GM23338 (cell line): ENCODE data around the gene OR4K13. TPM values are rescaled to one million over a fixed set of nuclear protein-coding genes. Genes with fewer than 3 reads are reported as not detected.

ENCODE experiments used
- ATAC-seq: fragments of 200-7000 bp; cut with Tn5 transposase; 3 replicates; pipeline ENCODE4 v1.9.1; 2020
- DNase-seq: peaks from one replicate; pipeline ENCODE4 v3.0.0-alpha.2; 2015; ENCODE audit warnings: low spot score
- H2AFZ ChIP-seq: fragments of 200-600 bp; sonication (generic); 2 replicates; pipeline ENCODE4 v1.8.0; 2016; ENCODE audit warnings: antibody characterized with exemption, mild to moderate bottlenecking, moderate library complexity
- H3F3A ChIP-seq: fragments of 200-600 bp; sonication (generic); replicated peaks from 2 replicates; pipeline ENCODE4 v1.8.0; 2017; ENCODE audit warnings: antibody characterized with exemption, mixed run types, low read depth
- H3K27ac ChIP-seq: fragments of 200-600 bp; sonication (generic); 2 replicates; pipeline ENCODE4 v1.6.1; 2016; ENCODE audit warnings: low read depth
- H3K27me3 ChIP-seq: fragments of 200-600 bp; sonication (generic); 2 replicates; pipeline ENCODE4 v1.8.0; 2016; ENCODE audit warnings: mild to moderate bottlenecking, mixed run types, moderate library complexity; ENCODE audit not compliant: insufficient read depth
- H3K36me3 ChIP-seq: fragments of 200-600 bp; sonication (generic); 2 replicates; pipeline ENCODE4 v1.8.0; 2016; ENCODE audit warnings: mild to moderate bottlenecking; ENCODE audit not compliant: insufficient read depth
- H3K4me1 ChIP-seq: fragments of 200-600 bp; sonication (generic); 2 replicates; pipeline ENCODE4 v1.8.0; 2016; ENCODE audit warnings: mild to moderate bottlenecking, moderate library complexity; ENCODE audit not compliant: insufficient read depth
- H3K4me2 ChIP-seq: fragments of 200-600 bp; sonication (generic); 2 replicates; pipeline ENCODE4 v1.7.1; 2017; ENCODE audit warnings: mixed run types
- H3K4me3 ChIP-seq: fragments of 200-600 bp; sonication (generic); 2 replicates; pipeline ENCODE4 v1.6.1; 2016; ENCODE audit warnings: mixed run types
- H3K79me2 ChIP-seq: fragments of 200-600 bp; sonication (generic); replicated peaks from 2 replicates; pipeline ENCODE4 v1.8.0; 2017; ENCODE audit warnings: mild to moderate bottlenecking; ENCODE audit not compliant: insufficient read depth
- H3K9me2 ChIP-seq: fragments of 200-600 bp; sonication (generic); 2 replicates; pipeline ENCODE4 v1.8.0; 2017; ENCODE audit not compliant: insufficient read depth
- H4K20me1 ChIP-seq: fragments of 200-600 bp; sonication (generic); replicated peaks from 2 replicates; pipeline ENCODE4 v1.8.0; 2017; ENCODE audit warnings: mild to moderate bottlenecking; ENCODE audit not compliant: insufficient read depth
- H3K27ac Mint-ChIP-seq: 2 replicates; pipeline ENCODE4 v1.8.0; 2020; ENCODE audit warnings: inconsistent platforms, mild to moderate bottlenecking, moderate library complexity, mixed read lengths
- H3K27me3 Mint-ChIP-seq: 3 replicates; pipeline ENCODE4 v1.8.0; 2022; ENCODE audit warnings: low read depth, mild to moderate bottlenecking, moderate library complexity, mixed read lengths, inconsistent platforms; ENCODE audit not compliant: insufficient read depth, poor library complexity
- H3K36me3 Mint-ChIP-seq: 3 replicates; pipeline ENCODE4 v1.8.0; 2021; ENCODE audit warnings: low read depth, mild to moderate bottlenecking, inconsistent platforms, moderate library complexity, mixed read lengths
- H3K4me1 Mint-ChIP-seq: 3 replicates; pipeline ENCODE4 v1.8.0; 2020; ENCODE audit warnings: mild to moderate bottlenecking, inconsistent platforms, mixed read lengths
- H3K4me3 Mint-ChIP-seq: 3 replicates; pipeline ENCODE4 v1.8.0; 2021; ENCODE audit warnings: moderate library complexity, mild to moderate bottlenecking, inconsistent platforms, mixed read lengths
- H3K9me3 Mint-ChIP-seq: 3 replicates; pipeline ENCODE4 v1.8.0; 2020; ENCODE audit warnings: moderate library complexity, mild to moderate bottlenecking, inconsistent platforms, mixed read lengths
- CREB1 ChIP-seq: fragments of 250-450 bp; sonication (Bioruptor Pico); IDR thresholded peaks from 2 replicates; pipeline ENCODE4 v1.5.0; 2020; ENCODE audit warnings: low read depth, mild to moderate bottlenecking, moderate library complexity
- EZH2phosphoT487 ChIP-seq: fragments of 200-600 bp; sonication (generic); IDR thresholded peaks from one replicate; pipeline ENCODE4 v1.8.1; 2018; ENCODE audit warnings: antibody characterized with exemption; ENCODE audit not compliant: unreplicated experiment
- JUNB ChIP-seq: IDR thresholded peaks from one replicate; pipeline ENCODE4 v1.6.1; 2016; ENCODE audit warnings: antibody characterized with exemption; ENCODE audit not compliant: unreplicated experiment
- NANOG ChIP-seq: IDR thresholded peaks from 2 replicates; pipeline ENCODE4 v1.6.1; 2016; ENCODE audit warnings: antibody characterized with exemption, borderline replicate concordance
- POLR2AphosphoS5 ChIP-seq: IDR thresholded peaks from 2 replicates; pipeline ENCODE4 v1.6.1; 2016; ENCODE audit warnings: antibody characterized with exemption, low read depth
- STAT1 ChIP-seq: IDR thresholded peaks from one replicate; pipeline ENCODE4 v1.6.1; 2016; ENCODE audit warnings: antibody characterized with exemption; ENCODE audit not compliant: unreplicated experiment
- ZNF114 ChIP-seq: fragments of 250-450 bp; sonication (Bioruptor Pico); IDR thresholded peaks from 2 replicates; pipeline ENCODE4 v1.5.0; 2020; ENCODE audit warnings: mild to moderate bottlenecking, moderate library complexity
- ZNF331 ChIP-seq: fragments of 250-450 bp; sonication (Bioruptor Pico); IDR thresholded peaks from 2 replicates; pipeline ENCODE4 v1.5.0; 2020; ENCODE audit warnings: low read depth, mild to moderate bottlenecking, moderate library complexity
- polyA plus RNA-seq: library from polyadenylated mRNA; unstranded; fragments of >200 nt; fragmentation: Nextera tagmentation; extraction: Ambion mirVana; gene quantifications from 2 replicates; pipeline ENCODE4 v1.2.1, GENCODE V29; 2016
- total RNA-seq: library from RNA; depleted of rRNA; stranded (reverse); fragments of >200 nt; shearing (Covaris generic); gene quantifications from 2 replicates; pipeline ENCODE4 v1.2.3, GENCODE V29; 2014
- TF ChIP-seq, protein P1 (sequence below), 2 experiments: fragments of 200-600 bp in 1 of 2; sonication (generic) in 1 of 2; conservative IDR thresholded peaks; 2 replicates each; pipeline versions ENCODE4 v1.5.1 to v1.6.1; 2016 to 2017; ENCODE audit warnings: antibody characterized with exemption in 2 of 2, low read depth in 2 of 2, mild to moderate bottlenecking in 2 of 2, moderate library complexity in 1 of 2
- TF ChIP-seq, protein P2 (sequence below): IDR thresholded peaks from one replicate; pipeline ENCODE4 v1.6.1; 2018; ENCODE audit warnings: antibody characterized with exemption; ENCODE audit not compliant: unreplicated experiment
- TF ChIP-seq, protein P3 (sequence below): IDR thresholded peaks from 2 replicates; pipeline ENCODE4 v1.6.1; 2016; ENCODE audit warnings: antibody characterized with exemption

The OR4K13 gene
- total and polyA plus RNA-seq, 2 experiments from 2014 or later, result not detected

DNA sequence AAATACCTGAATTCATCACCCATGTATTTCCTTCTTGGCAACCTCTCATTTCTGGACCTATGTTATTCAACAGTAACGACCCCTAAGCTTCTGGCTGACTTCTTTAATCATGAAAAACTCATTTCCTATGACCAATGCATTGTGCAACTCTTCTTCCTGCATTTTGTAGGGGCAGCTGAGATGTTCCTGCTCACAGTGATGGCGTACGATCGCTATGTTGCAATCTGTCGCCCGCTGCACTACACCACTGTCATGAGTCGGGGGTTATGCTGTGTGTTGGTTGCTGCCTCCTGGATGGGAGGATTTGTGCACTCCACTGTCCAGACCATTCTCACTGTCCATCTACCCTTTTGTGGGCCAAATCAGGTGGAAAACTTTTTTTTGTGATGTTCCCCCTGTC lies 33.5 kb downstream of the OR4K13 start (continued):
- TF ChIP-seq, protein P1, sequence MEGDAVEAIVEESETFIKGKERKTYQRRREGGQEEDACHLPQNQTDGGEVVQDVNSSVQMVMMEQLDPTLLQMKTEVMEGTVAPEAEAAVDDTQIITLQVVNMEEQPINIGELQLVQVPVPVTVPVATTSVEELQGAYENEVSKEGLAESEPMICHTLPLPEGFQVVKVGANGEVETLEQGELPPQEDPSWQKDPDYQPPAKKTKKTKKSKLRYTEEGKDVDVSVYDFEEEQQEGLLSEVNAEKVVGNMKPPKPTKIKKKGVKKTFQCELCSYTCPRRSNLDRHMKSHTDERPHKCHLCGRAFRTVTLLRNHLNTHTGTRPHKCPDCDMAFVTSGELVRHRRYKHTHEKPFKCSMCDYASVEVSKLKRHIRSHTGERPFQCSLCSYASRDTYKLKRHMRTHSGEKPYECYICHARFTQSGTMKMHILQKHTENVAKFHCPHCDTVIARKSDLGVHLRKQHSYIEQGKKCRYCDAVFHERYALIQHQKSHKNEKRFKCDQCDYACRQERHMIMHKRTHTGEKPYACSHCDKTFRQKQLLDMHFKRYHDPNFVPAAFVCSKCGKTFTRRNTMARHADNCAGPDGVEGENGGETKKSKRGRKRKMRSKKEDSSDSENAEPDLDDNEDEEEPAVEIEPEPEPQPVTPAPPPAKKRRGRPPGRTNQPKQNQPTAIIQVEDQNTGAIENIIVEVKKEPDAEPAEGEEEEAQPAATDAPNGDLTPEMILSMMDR (conservative IDR thresholded peaks at IDR 0.05; ENCODE audit: low read depth in 2 of 2), result no peak
- no peak for TF ChIP-seq ZNF114 (CRISPR knock-in tag)
- TF ChIP-seq NANOG, result no peak
- TF ChIP-seq JUNB, result no peak
- no peak for TF ChIP-seq POLR2AphosphoS5

DNA sequence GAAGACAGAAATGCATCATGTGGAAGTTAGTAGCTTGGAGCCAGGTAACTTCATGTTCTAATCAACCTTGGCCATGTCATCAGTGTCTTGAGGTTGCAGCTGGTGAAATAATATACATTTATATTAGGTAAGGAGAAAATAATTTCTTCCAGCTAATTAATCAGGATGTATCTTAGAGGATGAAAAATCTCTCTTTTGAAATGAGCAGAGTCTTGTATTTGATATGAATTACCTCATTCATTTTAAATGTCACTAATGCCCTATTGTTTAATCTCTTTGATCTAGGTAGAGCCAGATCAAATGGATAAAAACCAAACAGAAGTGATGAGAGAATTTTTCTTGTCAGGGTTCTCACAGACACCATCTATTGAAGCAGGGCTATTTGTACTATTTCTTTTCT lies 34.0 kb downstream of the OR4K13 start, which contains the start of gene OR4Q2:
OR4Q2 (plus strand) TSS at position 301 of the 400 bp plus-strand sequence.
- H4K20me1 ChIP-seq, result no peaks in the 10 kb centered on the region
- no peaks in the 10 kb centered on the region for H3K9me2 ChIP-seq
- peaks cover 4% of the 10 kb centered on the region; the same call in 1 of the 2 replicates for H3K36me3 ChIP-seq
- no peaks in the 10 kb centered on the region for H3K27me3 ChIP-seq
- H2AFZ ChIP-seq, result no peak within 1 kb of the TSS
- no peaks in the 10 kb centered on the region for H3K4me1 ChIP-seq
- no peak within 1 kb of the TSS for H3K27ac ChIP-seq
- H3K4me3 ChIP-seq, result no peak within 1 kb of the TSS
- no peaks in the 10 kb centered on the region for H3K79me2 ChIP-seq
- H3K9me3 Mint-ChIP-seq, result peaks cover 72% of the 10 kb centered on the region
- DNase-seq (no peak), ATAC-seq (no peak)
- H3K27me3 Mint-ChIP-seq, result peaks cover 5% of the 10 kb centered on the region
- H3F3A ChIP-seq, result no peaks in the 10 kb centered on the region
- peaks cover 11% of the 10 kb centered on the region for H3K36me3 Mint-ChIP-seq
- no peaks in the 10 kb centered on the region for H3K4me1 Mint-ChIP-seq
- no peak within 1 kb of the TSS for H3K4me3 Mint-ChIP-seq
- no peak within 1 kb of the TSS for H3K27ac Mint-ChIP-seq
- H3K4me2 ChIP-seq, result no peak within 1 kb of the TSS
- TF ChIP-seq STAT1 (no peak), EZH2phosphoT487 (no peak), JUNB (no peak), NANOG (no peak), CREB1 (no peak), ZNF331 (CRISPR knock-in tag) (no peak)
- TF ChIP-seq, protein P2, sequence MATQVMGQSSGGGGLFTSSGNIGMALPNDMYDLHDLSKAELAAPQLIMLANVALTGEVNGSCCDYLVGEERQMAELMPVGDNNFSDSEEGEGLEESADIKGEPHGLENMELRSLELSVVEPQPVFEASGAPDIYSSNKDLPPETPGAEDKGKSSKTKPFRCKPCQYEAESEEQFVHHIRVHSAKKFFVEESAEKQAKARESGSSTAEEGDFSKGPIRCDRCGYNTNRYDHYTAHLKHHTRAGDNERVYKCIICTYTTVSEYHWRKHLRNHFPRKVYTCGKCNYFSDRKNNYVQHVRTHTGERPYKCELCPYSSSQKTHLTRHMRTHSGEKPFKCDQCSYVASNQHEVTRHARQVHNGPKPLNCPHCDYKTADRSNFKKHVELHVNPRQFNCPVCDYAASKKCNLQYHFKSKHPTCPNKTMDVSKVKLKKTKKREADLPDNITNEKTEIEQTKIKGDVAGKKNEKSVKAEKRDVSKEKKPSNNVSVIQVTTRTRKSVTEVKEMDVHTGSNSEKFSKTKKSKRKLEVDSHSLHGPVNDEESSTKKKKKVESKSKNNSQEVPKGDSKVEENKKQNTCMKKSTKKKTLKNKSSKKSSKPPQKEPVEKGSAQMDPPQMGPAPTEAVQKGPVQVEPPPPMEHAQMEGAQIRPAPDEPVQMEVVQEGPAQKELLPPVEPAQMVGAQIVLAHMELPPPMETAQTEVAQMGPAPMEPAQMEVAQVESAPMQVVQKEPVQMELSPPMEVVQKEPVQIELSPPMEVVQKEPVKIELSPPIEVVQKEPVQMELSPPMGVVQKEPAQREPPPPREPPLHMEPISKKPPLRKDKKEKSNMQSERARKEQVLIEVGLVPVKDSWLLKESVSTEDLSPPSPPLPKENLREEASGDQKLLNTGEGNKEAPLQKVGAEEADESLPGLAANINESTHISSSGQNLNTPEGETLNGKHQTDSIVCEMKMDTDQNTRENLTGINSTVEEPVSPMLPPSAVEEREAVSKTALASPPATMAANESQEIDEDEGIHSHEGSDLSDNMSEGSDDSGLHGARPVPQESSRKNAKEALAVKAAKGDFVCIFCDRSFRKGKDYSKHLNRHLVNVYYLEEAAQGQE, result no peak
- TF ChIP-seq, protein P3, sequence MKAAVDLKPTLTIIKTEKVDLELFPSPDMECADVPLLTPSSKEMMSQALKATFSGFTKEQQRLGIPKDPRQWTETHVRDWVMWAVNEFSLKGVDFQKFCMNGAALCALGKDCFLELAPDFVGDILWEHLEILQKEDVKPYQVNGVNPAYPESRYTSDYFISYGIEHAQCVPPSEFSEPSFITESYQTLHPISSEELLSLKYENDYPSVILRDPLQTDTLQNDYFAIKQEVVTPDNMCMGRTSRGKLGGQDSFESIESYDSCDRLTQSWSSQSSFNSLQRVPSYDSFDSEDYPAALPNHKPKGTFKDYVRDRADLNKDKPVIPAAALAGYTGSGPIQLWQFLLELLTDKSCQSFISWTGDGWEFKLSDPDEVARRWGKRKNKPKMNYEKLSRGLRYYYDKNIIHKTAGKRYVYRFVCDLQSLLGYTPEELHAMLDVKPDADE, result no peak
- TF ChIP-seq, protein P1 (conservative IDR thresholded peaks at IDR 0.05; ENCODE audit: low read depth in 2 of 2), result no peak
